ENCODE results near the gene PCDHGB1.

Gene PCDHGB1

DNA sequence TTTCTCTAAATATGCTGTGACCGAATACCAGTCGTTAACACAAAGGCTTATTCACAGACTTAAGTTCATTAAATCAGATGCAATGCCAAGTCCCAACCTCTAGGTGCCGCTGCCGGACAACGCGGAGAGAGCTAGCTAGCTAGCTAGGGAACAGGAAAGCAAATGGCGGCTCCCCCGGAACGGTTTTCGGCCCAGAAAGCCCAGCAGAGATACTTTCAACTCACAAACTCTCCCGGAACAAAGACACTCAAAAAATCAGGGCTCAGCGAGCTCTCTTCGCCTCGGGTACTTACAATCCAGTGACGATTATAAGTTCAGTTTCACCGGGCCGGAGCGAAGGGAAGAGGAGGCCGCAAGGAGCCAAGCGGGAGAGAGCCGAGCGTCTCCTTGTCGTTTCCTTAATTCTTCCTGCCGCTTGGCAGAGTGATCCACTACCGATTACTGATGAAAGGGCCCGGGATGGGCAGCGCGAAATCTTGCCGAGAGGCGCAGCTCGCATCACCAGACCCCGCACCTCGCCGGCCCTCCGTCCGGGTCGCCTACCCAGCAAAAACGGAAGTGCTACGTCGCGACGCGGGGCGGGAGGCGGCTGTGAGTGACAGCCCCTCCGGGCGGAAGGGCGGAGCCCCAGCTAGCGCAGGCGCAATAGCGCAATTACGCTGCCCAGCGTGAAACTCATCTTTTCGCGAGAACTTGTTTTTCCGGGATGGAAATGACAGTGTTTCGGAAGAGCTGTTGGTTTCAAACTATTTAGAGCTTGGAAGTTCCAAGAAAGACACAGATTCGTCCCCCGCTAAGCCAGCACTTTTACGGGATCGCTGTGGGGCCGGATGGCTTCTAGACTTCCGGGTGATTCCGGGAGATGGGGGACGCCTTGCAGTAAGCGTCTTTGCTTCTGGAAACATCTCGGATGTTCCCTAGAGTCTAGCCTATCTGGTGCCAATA, 29.4 kb upstream of the PCDHGB1 start, which contains the start of gene TAF7:
Gene TAF7, minus strand, starts transcription at position 560 of the 945 bp plus-strand sequence. CDS start 740 bp downstream, outside the sequence.
- peak within 1 kb of the TSS; percentile 47 for H3K4me3 ChIP-seq (replicated peaks; ENCODE audit: insufficient read depth, low read length)
- no peaks in the 10 kb centered on the region for H3K27me3 ChIP-seq (ENCODE audit: insufficient read depth, poor library complexity, severe bottlenecking)
- TF ChIP-seq REST (IDR thresholded peaks at IDR 0.05; ENCODE audit: insufficient replicate concordance, low read depth) (peak; percentile 45), POLR2AphosphoS5 (IDR thresholded peaks at IDR 0.05; ENCODE audit: low read depth) (peak; percentile 81), SPI1 (IDR thresholded peaks at IDR 0.05; ENCODE audit: borderline replicate concordance, low read depth) (peak; percentile 93), GABPA (IDR thresholded peaks at IDR 0.05; ENCODE audit: low read depth) (peak; percentile 42; the same call in 1 of the 2 replicates)
- TF ChIP-seq, protein P1, sequence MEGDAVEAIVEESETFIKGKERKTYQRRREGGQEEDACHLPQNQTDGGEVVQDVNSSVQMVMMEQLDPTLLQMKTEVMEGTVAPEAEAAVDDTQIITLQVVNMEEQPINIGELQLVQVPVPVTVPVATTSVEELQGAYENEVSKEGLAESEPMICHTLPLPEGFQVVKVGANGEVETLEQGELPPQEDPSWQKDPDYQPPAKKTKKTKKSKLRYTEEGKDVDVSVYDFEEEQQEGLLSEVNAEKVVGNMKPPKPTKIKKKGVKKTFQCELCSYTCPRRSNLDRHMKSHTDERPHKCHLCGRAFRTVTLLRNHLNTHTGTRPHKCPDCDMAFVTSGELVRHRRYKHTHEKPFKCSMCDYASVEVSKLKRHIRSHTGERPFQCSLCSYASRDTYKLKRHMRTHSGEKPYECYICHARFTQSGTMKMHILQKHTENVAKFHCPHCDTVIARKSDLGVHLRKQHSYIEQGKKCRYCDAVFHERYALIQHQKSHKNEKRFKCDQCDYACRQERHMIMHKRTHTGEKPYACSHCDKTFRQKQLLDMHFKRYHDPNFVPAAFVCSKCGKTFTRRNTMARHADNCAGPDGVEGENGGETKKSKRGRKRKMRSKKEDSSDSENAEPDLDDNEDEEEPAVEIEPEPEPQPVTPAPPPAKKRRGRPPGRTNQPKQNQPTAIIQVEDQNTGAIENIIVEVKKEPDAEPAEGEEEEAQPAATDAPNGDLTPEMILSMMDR (IDR thresholded peaks at IDR 0.05; ENCODE audit: insufficient read depth, low read length) = peak; percentile 76
- peak; percentile 64 to 88 for DNase-seq (ENCODE audit: low read depth in 1 of 2, low spot score in 1 of 2)
- H3K27ac ChIP-seq (replicated peaks) = peak within 1 kb of the TSS; percentile 84

- H3K27me3 ChIP-seq (ENCODE audit: insufficient read depth, poor library complexity, severe bottlenecking) = no peaks in the 10 kb centered on the region
- H3K27ac ChIP-seq (replicated peaks) = no peak overlapping the region
- TF ChIP-seq GABPA (IDR thresholded peaks at IDR 0.05; ENCODE audit: low read depth) = no peak
- TF ChIP-seq, protein P1 (IDR thresholded peaks at IDR 0.05; ENCODE audit: insufficient read depth, low read length) = no peak
- no peak for TF ChIP-seq REST (IDR thresholded peaks at IDR 0.05; ENCODE audit: insufficient replicate concordance, low read depth)
- no peak for TF ChIP-seq POLR2AphosphoS5 (IDR thresholded peaks at IDR 0.05; ENCODE audit: low read depth)
- TF ChIP-seq SPI1 (IDR thresholded peaks at IDR 0.05; ENCODE audit: borderline replicate concordance, low read depth) = no peak
- no peak overlapping the region for H3K4me3 ChIP-seq (replicated peaks; ENCODE audit: insufficient read depth, low read length)
- DNase-seq (ENCODE audit: low read depth in 1 of 2, low spot score in 1 of 2) = no peak
Measured at GRCh38 chr5:141322261-141322660, 27.6 kb upstream of the PCDHGB1 start.

- Histone ChIP-seq H3K27me3 (ENCODE audit: insufficient read depth, poor library complexity, severe bottlenecking) (no peaks in the 10 kb centered on the region), H3K27ac (replicated peaks) (no peak overlapping the region), H3K4me3 (replicated peaks; ENCODE audit: insufficient read depth, low read length) (peak overlapping the region; percentile 21; the same call in 1 of the 2 replicates)
- peak in 1 of 2 experiments; percentile 67 for DNase-seq (ENCODE audit: low read depth in 1 of 2, low spot score in 1 of 2)
- no peak for TF ChIP-seq GABPA (IDR thresholded peaks at IDR 0.05; ENCODE audit: low read depth)
- TF ChIP-seq, protein P1 (IDR thresholded peaks at IDR 0.05; ENCODE audit: insufficient read depth, low read length) = peak; percentile 15
Measured at GRCh38 chr5:141326088-141326854, 23.6 kb upstream of the PCDHGB1 start.
